ENCODE results near the gene RABGAP1L.
"Not testable (repeated sequence)": the region's sequence is repeated elsewhere in the genome, so short reads cannot be mapped to it uniquely, and the experiment has no call there.

The RABGAP1L gene

GRCh38 chr1:174333437-174333836, 174.1 kb downstream of the RABGAP1L start:
- H3K27ac ChIP-seq: no peak overlapping the region
- TF ChIP-seq ZFX (IDR thresholded peaks at IDR 0.05) (no peak), CTCF (conservative IDR thresholded peaks at IDR 0.05) (no peak)

GRCh38 chr1:174337000-174337681, 177.8 kb downstream of the RABGAP1L start:
- H3K27ac ChIP-seq: no peak overlapping the region
- no peak for TF ChIP-seq CTCF (conservative IDR thresholded peaks at IDR 0.05)
- TF ChIP-seq ZFX (IDR thresholded peaks at IDR 0.05): no peak

GRCh38 chr1:174340404-174340803, 181.1 kb downstream of the RABGAP1L start:
- not testable (repeated sequence) for H3K27ac ChIP-seq

- TF ChIP-seq CTCF (conservative IDR thresholded peaks at IDR 0.05) (no peak), ZFX (IDR thresholded peaks at IDR 0.05) (no peak)
- H3K27ac ChIP-seq: no peak overlapping the region
Measured at GRCh38 chr1:174344162-174344561, 184.8 kb downstream of the RABGAP1L start.

GRCh38 chr1:174352117-174352516, 192.8 kb downstream of the RABGAP1L start:
- no peak for TF ChIP-seq ZFX (IDR thresholded peaks at IDR 0.05)
- no peak for TF ChIP-seq CTCF (conservative IDR thresholded peaks at IDR 0.05)
- no peak overlapping the region for H3K27ac ChIP-seq

- H3K27ac ChIP-seq: no peak overlapping the region
- TF ChIP-seq CTCF (conservative IDR thresholded peaks at IDR 0.05): no peak
- TF ChIP-seq ZFX (IDR thresholded peaks at IDR 0.05): no peak
Measured at GRCh38 chr1:174352883-174353608, 193.7 kb downstream of the RABGAP1L start.

GRCh38 chr1:174358344-174358743, 199.0 kb downstream of the RABGAP1L start:
- H3K27ac ChIP-seq: no peak overlapping the region
- TF ChIP-seq CTCF (conservative IDR thresholded peaks at IDR 0.05): no peak
- no peak for TF ChIP-seq ZFX (IDR thresholded peaks at IDR 0.05)

Measured in C4-2B (cell line).